ENCODE results near the gene ZNF611. TPM values are rescaled to one million over a fixed set of nuclear protein-coding genes. Genes with fewer than 3 reads are reported as not detected.

Gene ZNF611
- polyA plus RNA-seq, 2 of the 4 experiments (the other 2 are of a cell fraction) = 4.1 to 5.6 TPM

- H3K9me3 ChIP-seq = peaks cover 42% of the 10 kb centered on the region; the same call in 2 of the 3 replicates
- ChIA-PET POLR2A (no interaction called here), CTCF (no interaction called here)
- WGBS (ENCODE audit: missing lambda C conversion rate) = 18% methylated on average over 5 of the region's 5 CpGs
- ATAC-seq (no peak), DNase-seq (ENCODE audit: low read depth in 1 of 2, low spot score in 1 of 2) (no peak), FAIRE-seq (no peak)
- H3K4me3 ChIP-seq = no peak overlapping the region
- H3K4me1 ChIP-seq = no peaks in the 10 kb centered on the region
- H3K27ac ChIP-seq = no peak overlapping the region
- H3K4me2 ChIP-seq = no peak overlapping the region
- no peak for TF ChIP-seq BHLHE40 (IDR thresholded peaks at IDR 0.05; ENCODE audit: low read depth, low read length)
- TF ChIP-seq RAD21 (conservative IDR thresholded peaks at IDR 0.05 in 1 of 2, IDR thresholded peaks at IDR 0.05 in 1 of 2) = no peak
- TF ChIP-seq HOXB13 (CRISPR knock-in tag; IDR thresholded peaks at IDR 0.05; ENCODE audit: low read depth) = no peak
- TF ChIP-seq CHD2 (IDR thresholded peaks at IDR 0.05; ENCODE audit: low read length, partially characterized antibody) = no peak
- TF ChIP-seq, protein P1, sequence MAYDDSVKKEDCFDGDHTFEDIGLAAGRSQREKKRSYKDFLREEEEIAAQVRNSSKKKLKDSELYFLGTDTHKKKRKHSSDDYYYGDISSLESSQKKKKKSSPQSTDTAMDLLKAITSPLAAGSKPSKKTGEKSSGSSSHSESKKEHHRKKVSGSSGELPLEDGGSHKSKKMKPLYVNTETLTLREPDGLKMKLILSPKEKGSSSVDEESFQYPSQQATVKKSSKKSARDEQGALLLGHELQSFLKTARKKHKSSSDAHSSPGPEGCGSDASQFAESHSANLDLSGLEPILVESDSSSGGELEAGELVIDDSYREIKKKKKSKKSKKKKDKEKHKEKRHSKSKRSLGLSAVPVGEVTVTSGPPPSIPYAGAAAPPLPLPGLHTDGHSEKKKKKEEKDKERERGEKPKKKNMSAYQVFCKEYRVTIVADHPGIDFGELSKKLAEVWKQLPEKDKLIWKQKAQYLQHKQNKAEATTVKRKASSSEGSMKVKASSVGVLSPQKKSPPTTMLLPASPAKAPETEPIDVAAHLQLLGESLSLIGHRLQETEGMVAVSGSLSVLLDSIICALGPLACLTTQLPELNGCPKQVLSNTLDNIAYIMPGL (CRISPR knock-in tag; IDR thresholded peaks at IDR 0.05; ENCODE audit: borderline replicate concordance) = no peak
- TF ChIP-seq RNF2 (IDR thresholded peaks at IDR 0.05; ENCODE audit: borderline replicate concordance, low read depth) = no peak
- no peak for TF ChIP-seq NR3C1 (IDR thresholded peaks at IDR 0.05)
- no peak for TF ChIP-seq MAFK (IDR thresholded peaks at IDR 0.05; ENCODE audit: partially characterized antibody)
- no peak for TF ChIP-seq ZFP36 (IDR thresholded peaks at IDR 0.05; ENCODE audit: borderline replicate concordance, partially characterized antibody)
- no peak for TF ChIP-seq HEYL (CRISPR knock-in tag; IDR thresholded peaks at IDR 0.05)
- TF ChIP-seq SREBF2 (IDR thresholded peaks at IDR 0.05) = no peak
- TF ChIP-seq, protein P2, sequence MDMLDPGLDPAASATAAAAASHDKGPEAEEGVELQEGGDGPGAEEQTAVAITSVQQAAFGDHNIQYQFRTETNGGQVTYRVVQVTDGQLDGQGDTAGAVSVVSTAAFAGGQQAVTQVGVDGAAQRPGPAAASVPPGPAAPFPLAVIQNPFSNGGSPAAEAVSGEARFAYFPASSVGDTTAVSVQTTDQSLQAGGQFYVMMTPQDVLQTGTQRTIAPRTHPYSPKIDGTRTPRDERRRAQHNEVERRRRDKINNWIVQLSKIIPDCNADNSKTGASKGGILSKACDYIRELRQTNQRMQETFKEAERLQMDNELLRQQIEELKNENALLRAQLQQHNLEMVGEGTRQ (IDR thresholded peaks at IDR 0.05) = no peak
- TF ChIP-seq, protein P3, sequence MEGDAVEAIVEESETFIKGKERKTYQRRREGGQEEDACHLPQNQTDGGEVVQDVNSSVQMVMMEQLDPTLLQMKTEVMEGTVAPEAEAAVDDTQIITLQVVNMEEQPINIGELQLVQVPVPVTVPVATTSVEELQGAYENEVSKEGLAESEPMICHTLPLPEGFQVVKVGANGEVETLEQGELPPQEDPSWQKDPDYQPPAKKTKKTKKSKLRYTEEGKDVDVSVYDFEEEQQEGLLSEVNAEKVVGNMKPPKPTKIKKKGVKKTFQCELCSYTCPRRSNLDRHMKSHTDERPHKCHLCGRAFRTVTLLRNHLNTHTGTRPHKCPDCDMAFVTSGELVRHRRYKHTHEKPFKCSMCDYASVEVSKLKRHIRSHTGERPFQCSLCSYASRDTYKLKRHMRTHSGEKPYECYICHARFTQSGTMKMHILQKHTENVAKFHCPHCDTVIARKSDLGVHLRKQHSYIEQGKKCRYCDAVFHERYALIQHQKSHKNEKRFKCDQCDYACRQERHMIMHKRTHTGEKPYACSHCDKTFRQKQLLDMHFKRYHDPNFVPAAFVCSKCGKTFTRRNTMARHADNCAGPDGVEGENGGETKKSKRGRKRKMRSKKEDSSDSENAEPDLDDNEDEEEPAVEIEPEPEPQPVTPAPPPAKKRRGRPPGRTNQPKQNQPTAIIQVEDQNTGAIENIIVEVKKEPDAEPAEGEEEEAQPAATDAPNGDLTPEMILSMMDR (IDR thresholded peaks at IDR 0.05) = no peak
- TF ChIP-seq RARB (CRISPR knock-in tag; IDR thresholded peaks at IDR 0.05) = no peak
- no peak for TF ChIP-seq JUNB (IDR thresholded peaks at IDR 0.05)
- TF ChIP-seq, protein P4, sequence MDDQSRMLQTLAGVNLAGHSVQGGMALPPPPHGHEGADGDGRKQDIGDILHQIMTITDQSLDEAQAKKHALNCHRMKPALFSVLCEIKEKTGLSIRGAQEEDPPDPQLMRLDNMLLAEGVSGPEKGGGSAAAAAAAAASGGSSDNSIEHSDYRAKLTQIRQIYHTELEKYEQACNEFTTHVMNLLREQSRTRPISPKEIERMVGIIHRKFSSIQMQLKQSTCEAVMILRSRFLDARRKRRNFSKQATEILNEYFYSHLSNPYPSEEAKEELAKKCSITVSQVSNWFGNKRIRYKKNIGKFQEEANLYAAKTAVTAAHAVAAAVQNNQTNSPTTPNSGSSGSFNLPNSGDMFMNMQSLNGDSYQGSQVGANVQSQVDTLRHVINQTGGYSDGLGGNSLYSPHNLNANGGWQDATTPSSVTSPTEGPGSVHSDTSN (IDR thresholded peaks at IDR 0.05) = no peak
- TF ChIP-seq MAX (IDR thresholded peaks at IDR 0.05) = no peak
- TF ChIP-seq, protein P5, sequence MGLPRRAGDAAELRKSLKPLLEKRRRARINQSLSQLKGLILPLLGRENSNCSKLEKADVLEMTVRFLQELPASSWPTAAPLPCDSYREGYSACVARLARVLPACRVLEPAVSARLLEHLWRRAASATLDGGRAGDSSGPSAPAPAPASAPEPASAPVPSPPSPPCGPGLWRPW (IDR thresholded peaks at IDR 0.05) = no peak
- no peak for TF ChIP-seq SMC3 (IDR thresholded peaks at IDR 0.05)
- TF ChIP-seq NFE2L2 (conservative IDR thresholded peaks at IDR 0.05; ENCODE audit: low read length) = no peak
Observed at GRCh38 chr19:52669586-52669985, 65.3 kb downstream of the ZNF611 start.

DNA sequence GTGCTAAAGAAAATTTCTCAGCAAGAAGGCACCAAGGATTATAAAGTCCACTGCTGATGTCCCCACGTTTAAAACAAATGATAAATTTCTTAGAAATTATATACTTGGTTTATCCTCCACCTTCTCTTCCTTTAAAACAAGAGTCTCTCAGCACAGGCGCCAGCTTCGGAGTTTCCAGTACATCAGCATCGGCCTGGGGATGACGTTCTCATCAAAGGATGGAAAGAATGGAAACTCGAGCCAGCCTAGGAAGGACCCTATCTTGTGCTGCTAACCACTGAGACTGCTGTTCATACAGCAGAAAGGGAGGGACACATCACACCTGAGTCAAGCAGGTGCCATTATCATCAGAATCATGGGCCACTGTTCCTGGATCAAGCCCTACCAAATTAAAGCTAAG, 66.9 kb downstream of the ZNF611 start:
- CTCF ChIA-PET = no interaction called here
- POLR2A ChIA-PET = no interaction called here
- FAIRE-seq = no peak
- TF ChIP-seq ZNF302 (CRISPR knock-in tag; IDR thresholded peaks at IDR 0.05) = no peak
- TF ChIP-seq CHD4 (IDR thresholded peaks at IDR 0.05; ENCODE audit: borderline replicate concordance) = no peak
- no peak for TF ChIP-seq RFX5 (IDR thresholded peaks at IDR 0.05)
- TF ChIP-seq NFE2L2 (conservative IDR thresholded peaks at IDR 0.05; ENCODE audit: low read length) = no peak
- TF ChIP-seq, protein P2 (IDR thresholded peaks at IDR 0.05) = no peak
- TF ChIP-seq, protein P5 (IDR thresholded peaks at IDR 0.05) = no peak
- TF ChIP-seq FOSB (CRISPR knock-in tag; IDR thresholded peaks at IDR 0.05) = no peak
- no peak for TF ChIP-seq ELK1 (IDR thresholded peaks at IDR 0.05; ENCODE audit: low read depth, low read length)
- TF ChIP-seq NPAS2 (CRISPR knock-in tag; IDR thresholded peaks at IDR 0.05; ENCODE audit: borderline replicate concordance) = no peak
- TF ChIP-seq SREBF2 (IDR thresholded peaks at IDR 0.05) = no peak
- TF ChIP-seq FOSL2 (IDR thresholded peaks at IDR 0.05) = no peak
- no peak for TF ChIP-seq FOSL2 (CRISPR knock-in tag; IDR thresholded peaks at IDR 0.05)
- TF ChIP-seq EHMT2 (IDR thresholded peaks at IDR 0.05; ENCODE audit: low read depth) = no peak
- no peak for TF ChIP-seq MAZ (IDR thresholded peaks at IDR 0.05; ENCODE audit: borderline replicate concordance, low read depth, low read length)
- TF ChIP-seq HOXB5 (CRISPR knock-in tag; IDR thresholded peaks at IDR 0.05) = no peak

More for the DNA sequence above, 66.9 kb downstream of the ZNF611 start:
- Histone ChIP-seq H3K4me2 (no peak overlapping the region), H3K9me3 (peaks cover 46% of the 10 kb centered on the region; the same call in 2 of the 3 replicates), H3K4me1 (no peaks in the 10 kb centered on the region), H3K27ac (no peak overlapping the region), H3K4me3 (no peak overlapping the region)
- ATAC-seq = no peak
- 26% methylated on average over 6 of the region's 6 CpGs for WGBS (ENCODE audit: missing lambda C conversion rate)
- no peak for DNase-seq (ENCODE audit: low read depth in 1 of 2, low spot score in 1 of 2)
